ENCODE data around the gene TMEM121B.
A peak's percentile ranks its signal among the peaks of the same experiment; 100 is the strongest.
"Not testable (repeated sequence)": the region's sequence is repeated elsewhere in the genome, so short reads cannot be mapped to it uniquely, and the experiment has no call there.

Gene TMEM121B

DNA sequence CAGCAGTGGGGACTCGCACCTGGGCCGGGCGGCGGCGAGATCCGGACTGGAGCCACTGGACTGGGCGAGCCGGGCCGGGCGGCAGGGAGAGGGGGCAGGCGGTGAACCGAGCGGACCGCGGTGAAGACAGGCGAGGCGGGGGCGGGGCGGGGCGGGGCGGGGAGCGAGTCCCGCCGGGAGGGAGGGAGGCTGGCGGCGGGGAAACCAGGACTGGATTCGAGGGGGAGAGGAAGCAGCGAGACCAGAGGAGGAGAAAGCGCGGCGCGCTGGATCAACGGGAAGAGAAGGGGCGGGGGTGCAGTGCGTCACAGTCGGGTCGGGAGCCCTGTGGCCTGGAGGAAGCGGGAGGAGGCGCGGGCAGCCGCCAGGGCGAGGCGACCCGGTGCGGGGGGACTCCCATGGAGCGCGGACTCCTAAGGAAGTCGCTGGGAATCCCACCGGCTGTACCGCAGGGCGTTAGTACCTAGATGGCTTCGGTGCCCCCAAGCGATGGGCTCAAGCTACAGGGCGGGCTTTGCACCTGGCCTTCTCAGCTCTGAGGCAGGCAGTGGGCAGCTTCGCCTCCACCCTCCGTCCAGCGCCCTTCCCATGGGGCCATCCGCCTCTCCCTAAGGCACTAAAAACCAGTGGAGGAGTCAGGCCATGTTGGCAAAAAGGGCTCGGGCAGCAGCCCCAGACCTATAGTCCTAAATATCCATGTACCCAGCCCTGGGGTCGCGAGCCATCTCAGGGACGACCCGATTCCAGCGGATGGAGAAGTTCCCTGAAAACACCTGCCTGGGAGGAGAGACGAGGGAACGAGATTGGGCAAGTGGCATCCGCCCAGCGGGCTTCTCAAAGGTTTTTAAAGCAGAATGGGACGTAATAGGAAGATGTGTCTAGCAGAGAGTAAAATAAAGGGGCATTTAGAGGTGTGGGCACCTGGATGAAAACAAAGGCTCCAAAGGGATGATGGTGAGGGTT is at the start of gene TMEM121B:
TSS of gene TMEM121B (minus strand) at position 128 of the 963 bp plus-strand sequence. CDS start 233 bp downstream, outside the sequence.
- DNase-seq = no peak

DNA sequence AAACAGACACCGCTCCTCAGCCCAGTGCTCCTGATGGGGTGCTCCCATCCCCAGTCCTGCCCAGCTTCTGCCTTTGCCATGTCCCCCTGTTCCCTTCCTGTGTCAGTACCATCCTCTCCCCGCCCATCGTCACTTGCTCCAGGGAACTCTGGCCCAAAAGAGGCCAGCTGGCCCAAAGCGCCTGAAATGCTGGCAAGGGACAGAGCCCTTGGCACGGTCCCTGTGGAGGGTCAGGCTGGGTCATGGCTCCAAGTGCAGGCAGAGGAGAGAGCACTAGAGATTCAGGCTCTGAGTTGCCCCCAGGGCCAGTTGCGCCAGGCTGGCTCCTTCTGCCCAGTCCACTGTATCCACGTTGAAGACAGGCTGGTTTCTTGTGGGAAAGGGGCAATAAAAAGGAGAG is 46.3 kb upstream of the TMEM121B start:
- no peak for DNase-seq

DNA sequence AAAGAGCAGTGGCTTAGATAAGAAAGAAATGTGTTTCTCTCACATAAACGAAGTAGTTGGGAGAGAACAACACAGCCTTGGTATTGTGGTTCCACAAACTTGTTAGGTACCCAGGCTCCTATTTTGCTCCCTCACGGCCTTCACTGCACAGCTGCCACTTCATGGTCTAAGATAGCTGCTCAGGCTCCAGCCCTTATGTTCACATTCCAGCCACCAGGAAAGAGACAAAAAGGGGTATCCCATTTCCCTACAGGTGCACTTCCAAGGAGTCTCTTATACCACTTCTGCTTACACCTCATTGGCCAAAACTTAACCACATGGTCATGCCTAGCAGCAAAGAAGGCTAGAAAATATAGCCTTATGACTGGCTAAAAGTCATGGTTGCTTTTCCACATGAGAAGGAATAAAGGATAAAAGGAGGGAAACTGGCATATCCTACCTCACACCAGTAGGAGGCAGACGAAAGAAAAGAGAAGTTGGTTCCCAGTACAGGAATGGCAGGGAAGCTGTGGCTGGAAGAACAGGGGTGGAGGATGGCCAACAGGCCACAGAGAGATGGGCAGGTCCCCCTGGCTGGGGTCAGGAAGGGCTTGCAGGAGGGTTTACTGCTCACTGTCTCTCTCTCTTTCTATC is 43.3 kb upstream of the TMEM121B start:
- DNase-seq = no peak

DNA sequence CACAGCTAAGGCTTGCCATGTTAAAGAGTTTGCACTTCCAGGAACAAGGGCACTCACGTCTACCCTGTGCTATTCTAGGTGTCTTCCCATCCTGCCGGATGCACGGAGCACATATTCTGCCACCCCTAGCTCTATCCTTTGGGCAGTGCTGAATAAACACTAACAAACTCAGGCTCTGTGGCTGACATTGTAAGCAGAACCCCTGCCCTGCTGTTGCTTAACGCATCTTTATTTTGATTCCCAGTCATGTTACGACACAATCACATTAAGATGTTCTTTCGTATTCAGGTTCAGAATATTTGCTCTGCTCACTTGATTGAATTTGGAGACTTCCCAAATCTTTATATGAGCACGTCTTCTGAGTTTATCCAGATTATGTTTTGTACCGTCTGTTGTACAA is 41.6 kb upstream of the TMEM121B start:
- DNase-seq = no peak

DNA sequence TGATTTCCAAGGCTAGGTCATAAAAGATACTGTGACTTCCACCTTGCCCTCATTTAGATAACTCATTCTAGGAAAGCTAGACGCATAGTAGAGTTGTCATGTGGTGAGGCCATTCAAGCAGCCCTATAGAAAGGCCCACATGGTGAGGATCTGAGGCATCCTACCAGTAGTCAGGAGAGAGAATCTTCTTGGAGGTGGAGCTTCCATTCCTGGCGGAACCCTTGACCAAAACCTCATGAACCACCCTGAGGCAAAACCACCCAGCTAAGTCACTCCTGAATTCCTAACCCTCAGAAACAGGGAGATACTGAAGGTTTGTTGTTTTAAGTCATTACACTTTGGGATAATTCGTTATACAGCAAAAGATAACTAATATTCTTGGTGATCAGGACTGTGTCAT is 40.8 kb upstream of the TMEM121B start:
- DNase-seq = no peak

DNA sequence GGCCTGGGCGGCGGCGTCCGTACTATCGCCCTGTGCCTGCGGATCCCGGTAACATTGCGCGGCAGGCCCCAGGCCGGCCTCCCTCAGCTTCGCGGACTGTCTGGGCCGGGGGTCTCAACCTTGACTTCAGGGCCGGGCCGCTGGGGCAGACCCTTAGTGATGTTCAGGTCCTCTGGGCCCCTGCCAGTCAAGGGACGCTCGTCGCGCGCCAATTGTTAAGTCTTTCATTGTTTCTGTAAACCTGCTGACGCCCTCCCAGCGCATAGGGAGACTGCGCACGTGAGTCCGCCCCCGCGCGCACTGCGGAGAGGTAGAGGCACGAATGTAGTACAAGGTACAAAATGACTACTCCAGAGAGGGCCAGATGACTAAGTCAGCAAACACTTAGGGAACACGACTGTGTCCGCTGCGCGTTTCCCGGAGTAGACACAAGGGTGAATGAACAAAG is 38.4 kb upstream of the TMEM121B start:
- DNase-seq = peak in 4 of 6 experiments; percentile 8 to 55 (median 32)

DNA sequence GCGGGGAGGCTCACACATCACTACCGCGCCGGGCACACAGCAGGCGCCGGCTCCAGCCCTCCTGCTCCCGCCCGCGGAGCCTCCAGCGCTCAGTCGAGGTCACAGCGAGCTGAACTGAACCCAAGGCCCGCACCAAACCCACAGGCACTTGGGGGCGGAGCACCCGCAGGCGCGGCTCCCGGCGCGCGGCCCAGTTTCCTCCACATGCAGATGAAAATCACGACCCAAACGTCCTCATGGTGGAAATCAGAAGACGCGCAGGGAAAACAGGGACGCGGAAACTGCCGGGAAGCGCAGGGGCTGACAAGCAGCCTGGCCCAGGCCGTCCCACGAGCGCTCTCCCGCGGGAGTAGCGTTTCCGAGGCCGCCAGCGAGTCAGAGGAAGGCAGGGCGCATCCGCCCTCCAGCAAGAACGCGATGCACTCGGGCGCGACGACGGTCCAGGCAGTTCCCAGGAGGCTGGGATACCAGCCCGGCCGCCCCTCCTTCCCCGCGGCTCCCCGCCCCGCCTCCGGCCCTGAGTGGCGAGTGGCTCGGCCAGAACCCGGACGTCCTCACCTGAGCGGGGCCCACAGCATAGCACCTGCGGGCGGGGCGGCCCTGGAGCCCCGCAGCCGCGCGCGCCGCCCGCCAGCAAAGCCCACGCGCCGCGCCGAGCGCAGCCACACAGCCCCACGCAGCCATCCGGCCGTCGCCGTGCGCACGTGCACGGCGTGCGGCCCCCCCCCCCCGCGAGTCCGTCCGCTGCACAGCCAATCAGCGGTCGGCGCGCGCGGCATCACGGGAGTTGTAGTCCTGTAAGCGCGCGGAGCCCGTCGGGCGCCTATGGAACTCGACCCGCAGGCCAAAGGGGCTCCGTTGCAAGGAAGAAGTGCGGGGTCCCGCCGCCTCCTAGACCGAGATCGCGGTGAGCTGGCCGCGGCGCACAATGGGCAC is 37.7 kb upstream of the TMEM121B start, which contains the start of gene HDHD5:
TSS of gene HDHD5 (minus strand) at position 710 of the 936 bp plus-strand sequence. CDS start at position 684, 26 bp downstream.
- peak; percentile 74 to 89 (median 86) for DNase-seq

DNA sequence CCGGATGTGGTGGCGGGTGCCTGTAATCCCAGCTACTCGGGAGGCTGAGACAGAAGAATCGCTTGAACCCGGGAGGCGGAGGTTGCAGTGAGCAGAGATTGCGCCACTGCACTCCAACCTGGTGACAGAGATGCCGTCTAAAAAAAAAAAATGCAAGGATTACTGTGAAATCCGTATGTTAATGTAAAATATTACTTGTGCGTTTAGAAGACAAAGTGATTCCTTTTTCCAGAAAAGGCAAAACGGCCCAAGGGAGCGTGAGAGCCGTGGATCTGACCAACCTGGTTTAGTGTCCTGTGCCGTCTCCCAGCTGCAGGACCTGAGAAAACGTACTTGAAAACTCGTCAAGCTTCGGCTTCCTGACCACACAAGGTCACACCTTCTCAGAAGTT is 37.0 kb upstream of the TMEM121B start:
- no peak for DNase-seq

DNA sequence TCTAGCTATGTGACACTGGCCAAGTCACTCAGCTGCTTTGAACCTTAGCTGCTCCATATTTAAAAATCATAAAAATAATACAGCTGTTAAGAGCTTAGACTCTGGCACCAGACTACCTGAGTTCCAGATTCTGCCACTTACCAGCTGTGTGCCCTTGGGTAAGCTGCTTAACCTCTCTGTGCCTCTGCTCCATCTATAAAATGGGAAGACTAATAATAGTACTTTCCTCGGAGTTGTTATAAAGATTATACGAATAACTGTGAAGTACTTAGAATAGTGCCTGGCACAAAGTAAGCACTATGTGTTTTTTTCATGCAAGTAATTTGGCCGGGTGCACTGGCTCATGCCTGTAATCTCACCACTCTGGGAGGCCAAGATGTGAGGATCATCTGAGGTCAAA is 36.6 kb upstream of the TMEM121B start:
- no peak for DNase-seq

DNA sequence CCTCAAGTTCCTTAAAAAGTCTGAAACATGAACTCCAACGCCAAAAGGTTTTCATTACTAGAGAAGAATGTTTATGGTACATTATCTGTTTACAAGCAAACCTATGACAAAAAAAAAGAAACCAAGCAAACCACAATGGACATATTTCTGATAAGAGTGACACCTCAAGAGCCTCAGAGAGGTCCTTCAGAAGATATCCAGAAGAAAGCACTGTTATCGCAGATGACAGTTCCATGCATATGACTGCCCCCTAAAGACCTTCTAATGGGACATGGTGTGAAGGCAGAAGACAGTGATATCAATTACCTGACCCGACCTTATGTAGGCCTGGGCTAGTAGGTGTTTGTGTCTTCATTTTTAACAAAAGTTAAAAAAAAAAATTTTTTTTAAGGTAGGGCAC is 34.8 kb upstream of the TMEM121B start:
- no peak for DNase-seq

DNA sequence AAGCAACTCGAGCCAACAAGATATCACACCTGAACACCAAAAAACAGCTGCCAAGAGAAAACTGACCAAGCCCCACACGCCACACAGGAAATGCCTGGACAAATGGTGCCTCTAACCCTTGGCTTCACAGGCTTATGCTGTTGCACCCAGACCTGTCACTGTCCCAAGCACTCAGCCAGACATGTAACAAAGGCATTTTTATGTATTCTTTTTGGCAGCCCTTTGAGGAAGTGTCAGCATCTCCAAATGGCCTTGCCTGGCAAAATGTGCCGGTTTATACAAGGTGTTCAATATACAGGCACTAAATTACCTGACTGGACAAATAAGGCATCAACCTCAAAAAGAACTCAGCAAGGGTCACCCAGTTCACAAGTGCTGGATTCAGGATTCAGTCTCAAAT is 31.8 kb upstream of the TMEM121B start:
- DNase-seq = no peak

DNA sequence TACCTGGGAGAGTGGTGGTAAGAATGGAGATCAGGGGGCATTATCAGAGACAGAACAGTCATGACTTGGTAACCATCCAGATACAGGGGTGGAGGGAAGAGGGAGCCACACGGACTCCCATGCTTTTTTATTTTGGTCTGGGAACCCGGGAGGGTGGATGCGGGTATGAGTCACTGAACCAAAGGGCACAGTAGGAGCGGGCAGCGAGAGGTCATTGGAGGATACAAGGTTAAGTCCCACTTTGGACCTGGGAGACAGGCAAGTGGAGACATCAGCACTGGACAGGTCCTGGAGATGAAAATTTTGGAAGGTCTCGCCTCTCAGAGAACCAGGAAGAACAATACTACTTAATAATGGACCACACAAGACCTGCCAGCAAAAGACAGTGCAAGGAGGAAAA is 31.2 kb upstream of the TMEM121B start:
- no peak for DNase-seq

DNA sequence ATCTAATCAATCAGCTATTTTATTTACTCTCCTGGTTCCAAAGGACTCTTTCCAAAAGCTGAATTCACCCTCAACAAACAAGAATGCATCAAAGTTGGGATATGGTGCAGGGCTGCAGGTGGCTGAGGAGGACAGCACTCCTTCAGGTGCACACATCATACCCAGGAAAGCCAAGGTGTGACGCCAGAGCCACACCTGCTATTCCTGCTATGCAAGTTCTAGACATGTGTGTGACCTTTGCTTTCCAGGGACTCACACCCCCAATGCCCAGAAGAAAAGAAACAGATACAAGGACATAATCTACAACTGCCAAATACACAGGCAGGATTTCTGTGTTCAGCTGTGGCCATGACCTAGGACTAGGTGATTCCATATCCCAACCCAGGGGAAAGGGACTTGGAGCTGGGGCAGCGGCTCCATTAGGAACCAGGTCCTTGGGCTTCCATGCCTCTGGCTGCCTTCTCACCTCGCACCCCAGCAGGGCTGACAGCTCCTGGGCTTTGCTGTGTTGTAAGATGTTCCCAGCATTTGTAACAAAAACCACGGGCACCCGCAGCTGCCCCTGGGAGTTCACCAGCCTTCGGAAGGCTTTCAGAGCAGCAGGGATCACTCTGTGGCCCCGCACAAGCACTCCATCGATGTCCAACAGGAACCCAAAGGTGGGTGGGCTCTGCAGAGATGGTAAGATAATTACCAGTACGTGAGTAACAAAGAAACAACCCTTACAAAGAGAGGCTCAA is 28.1 kb upstream of the TMEM121B start:
- no peak for DNase-seq

DNA sequence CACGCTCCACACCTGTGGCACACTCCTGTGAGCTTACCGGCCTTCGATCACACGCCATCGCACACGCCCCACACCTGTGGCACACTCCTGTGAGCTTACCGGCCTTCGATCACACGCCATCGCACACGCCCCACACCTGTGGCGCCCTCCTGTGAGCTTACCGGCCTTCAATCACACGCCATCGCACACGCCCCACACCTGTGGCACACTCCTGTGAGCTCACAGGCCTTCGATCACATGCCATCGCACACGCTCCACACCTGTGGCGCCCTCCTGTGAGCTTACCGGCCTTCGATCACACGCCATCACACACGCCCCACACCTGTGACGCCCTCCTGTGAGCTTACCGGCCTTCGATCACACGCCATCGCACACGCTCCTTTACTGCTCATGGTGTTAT is 26.3 kb upstream of the TMEM121B start:
- DNase-seq = not testable (repeated sequence)

DNA sequence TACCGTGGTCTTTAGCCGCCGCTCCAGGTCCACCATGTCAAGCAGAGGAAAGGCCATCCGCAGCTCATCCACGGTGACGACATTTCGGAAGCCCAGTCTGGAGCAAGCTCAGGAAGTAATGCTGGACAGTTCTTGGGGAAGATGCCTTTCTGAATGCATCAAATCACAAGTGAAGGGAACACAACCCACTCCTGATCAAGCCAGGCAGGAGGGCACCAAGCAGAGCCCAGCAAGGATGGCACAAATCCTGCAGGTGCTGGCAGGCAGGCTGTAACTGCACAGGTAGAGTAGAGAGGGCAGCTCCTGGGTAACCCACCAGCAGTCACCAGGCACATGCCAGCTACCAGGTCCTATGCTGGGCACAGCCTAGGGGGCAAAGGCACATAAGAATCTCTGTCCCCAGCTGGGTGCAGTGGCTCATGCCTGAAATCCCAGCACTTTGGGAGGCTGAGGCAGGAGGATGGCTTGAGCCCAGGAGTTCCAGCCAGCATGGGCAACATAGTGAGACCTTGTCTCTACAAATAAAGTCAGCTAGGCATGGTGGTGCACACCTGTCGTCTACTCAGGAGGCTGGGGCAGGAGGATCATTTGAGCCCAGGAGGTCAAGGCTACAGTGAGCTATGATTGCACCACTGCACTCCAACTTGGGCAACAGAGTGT is 24.0 kb upstream of the TMEM121B start:
- no peak for DNase-seq

DNA sequence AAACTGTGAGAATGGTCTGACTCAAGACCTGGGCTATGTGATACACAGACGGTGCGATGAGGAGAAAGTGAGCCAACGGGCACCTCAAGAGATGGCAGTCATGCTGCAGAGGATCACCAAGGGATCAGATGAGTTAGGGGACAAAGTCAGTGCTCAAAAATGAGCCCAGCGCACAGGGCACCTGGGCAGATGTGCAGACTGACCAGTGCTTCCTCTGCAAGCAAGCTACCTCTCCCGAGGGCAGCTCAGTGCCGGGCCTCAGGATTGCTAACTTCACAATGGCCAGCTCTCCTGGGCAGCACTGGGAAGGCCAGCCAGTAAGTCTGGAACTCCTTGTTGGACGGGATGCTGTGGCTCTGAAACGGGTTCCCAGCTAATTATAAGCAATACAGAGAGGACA is 22.7 kb upstream of the TMEM121B start:
- DNase-seq = no peak

DNA sequence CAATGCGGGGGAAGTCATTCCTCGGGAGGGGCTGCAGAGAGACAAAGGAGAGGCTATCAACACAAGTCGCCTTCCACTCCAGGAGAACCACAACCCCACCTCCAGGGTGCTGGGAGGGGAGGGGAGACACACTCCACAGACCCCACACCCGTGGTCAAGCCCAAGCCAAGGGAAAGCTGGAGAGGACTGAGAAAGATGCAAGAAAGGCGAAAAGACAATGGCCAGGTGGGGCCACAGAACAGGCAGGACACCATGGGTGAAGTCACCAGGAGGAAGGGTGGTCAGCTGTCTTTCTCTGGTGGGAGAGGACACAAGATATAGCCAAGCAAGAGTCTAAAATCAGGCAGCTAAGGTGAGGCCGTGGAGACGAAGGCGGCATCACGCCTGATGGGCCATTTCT is 21.9 kb upstream of the TMEM121B start:
- no peak for DNase-seq

DNA sequence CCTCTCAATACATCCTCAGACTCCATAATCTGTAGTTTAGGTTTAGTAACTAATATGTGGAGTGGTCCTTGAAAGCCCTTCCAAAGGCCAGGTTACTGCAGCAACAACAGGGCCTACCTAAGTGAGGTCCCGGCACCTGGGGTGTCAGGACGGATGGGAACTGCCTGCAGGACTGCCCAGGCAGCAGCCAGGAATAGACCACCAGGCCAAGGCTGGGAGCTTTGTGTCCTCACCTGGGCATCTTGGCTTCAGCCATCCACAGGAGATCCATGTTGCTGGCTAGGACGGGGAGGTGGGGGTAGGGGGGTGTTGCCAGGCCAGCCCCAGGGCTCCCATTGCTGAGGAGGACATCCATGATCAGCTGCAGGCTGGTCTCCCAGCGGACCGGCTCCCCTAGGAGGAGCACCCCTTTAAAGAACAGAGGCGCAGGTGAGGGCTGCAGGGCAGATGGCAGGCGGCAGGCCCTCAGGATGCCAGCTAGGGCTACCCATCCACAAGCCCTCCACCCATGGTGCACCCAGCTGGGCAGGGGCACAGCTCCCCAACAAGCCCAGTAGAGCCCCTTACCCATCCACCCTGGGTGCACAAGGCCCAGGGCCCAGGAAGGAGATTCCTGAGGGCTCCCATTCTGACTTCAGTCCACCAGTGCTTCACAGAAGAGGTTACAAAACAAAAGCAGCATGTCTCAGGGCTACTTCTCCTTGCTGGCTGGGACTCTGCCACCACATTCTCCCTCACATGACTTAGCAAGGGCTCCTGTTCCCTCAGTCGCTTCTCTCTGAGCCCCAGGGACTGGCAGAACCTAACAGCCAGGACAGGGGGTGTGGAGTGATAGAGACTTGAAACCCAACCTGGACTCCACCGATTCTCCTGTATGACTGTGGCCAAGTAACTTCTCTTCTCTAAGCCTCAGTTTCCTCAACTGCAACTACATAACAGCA is 19.9 kb upstream of the TMEM121B start:
- DNase-seq = no peak

DNA sequence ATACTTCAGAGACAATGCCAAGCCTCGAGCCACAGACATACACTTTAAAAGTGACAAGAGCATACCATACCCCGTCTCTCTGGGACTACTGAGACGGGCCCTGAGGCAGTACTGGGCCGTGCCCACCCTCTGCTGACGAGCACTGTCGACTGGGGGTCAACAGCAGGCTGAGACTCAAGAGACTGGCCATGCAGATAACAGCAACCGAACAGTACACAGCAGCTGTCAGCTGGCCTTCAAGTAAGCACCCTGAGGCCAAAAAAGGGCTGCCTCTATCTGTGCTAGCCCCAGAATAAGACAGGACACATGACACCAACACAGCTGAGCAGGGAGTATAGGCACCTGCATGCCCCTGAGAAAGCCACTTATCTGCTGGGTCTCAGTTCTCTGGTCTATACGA is 18.9 kb upstream of the TMEM121B start:
- DNase-seq = no peak

DNA sequence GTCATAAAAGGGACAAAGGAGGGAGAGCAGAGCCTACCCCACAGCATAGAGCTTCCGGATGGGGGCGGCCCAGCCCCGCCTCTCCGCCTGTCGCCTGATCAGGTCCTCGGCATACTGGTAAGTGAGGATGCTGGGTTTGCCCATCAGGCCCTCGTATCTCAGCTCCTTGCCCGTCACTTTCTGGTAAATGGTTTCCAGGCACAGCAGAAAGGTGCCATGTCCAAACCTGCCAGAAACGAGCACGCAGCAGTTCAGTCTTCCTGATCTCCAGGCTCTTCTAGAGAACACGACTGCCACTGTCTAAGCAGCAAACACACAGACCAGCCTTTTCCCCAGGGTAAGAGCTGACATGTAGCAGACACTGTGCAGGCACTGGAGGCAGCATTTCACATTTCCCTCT is 17.4 kb upstream of the TMEM121B start:
- DNase-seq = no peak
